ENCODE measurements around the gene INTS11.

Gene INTS11

DNA sequence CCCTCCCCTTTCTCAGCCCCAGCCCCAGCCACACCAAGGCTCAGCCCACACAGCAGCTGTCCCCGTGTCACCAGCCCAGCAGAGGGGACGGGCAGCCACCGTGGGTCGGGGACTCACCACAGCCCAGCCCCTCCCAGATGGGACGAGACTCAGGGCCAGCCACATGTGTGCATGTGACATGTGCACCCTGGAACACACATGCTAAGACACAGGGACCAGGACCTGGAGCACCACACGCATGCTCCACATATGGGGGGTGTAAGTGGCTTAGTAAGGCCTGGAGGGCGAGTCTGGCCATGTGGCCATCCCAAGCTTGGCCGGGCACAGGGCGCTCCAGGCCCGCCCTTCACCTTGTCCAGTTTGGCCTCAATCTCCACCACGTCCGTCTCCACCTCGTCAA lies 20.7 kb downstream of the INTS11 start:
- Histone ChIP-seq H3K27ac (ENCODE audit: low read depth, low read length) (no peak overlapping the region), H3K27me3 (ENCODE audit: control insufficient read depth, insufficient read depth, low read length) (no peaks in the 10 kb centered on the region), H3K4me1 (ENCODE audit: control insufficient read depth, insufficient read depth, low read length) (peaks cover 22% of the 10 kb centered on the region), H3K36me3 (ENCODE audit: control insufficient read depth, insufficient read depth, low read length) (no peaks in the 10 kb centered on the region), H3K9ac (ENCODE audit: low read length) (no peak overlapping the region), H3K4me3 (ENCODE audit: low read length) (no peak overlapping the region)

DNA sequence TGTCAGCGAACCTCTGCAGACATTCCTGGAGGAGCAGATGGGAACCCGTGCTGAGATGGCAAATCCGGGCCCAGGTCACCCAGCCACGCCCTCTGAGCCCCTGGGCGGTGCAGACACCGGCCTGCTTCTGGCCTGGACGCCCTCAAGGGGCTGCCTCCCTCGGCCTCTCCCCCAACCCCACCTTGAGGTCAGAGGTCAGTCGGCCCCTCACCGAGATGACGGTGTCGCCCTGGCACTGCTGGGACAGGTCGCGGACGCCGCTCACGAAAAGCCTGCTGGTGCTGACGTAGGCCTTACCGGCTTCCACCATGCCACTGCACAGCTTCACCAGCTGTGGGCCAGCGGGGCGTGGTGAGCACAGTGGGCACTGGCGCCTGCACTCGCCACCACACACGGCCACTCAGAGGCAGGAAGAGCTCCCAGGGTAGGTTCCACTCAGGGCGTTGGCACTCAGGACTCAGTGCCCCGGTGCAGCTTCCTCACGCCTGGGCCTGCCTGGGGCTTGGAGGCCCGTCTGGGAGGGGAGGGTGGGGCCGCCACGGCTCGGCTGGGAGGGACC lies 21.4 kb downstream of the INTS11 start:
- Histone ChIP-seq H3K9ac (ENCODE audit: low read length) (no peak overlapping the region), H3K4me1 (ENCODE audit: control insufficient read depth, insufficient read depth, low read length) (peaks cover 22% of the 10 kb centered on the region), H3K4me3 (ENCODE audit: low read length) (no peak overlapping the region), H3K27ac (ENCODE audit: low read depth, low read length) (no peak overlapping the region), H3K36me3 (ENCODE audit: control insufficient read depth, insufficient read depth, low read length) (no peaks in the 10 kb centered on the region), H3K27me3 (ENCODE audit: control insufficient read depth, insufficient read depth, low read length) (no peaks in the 10 kb centered on the region)

DNA sequence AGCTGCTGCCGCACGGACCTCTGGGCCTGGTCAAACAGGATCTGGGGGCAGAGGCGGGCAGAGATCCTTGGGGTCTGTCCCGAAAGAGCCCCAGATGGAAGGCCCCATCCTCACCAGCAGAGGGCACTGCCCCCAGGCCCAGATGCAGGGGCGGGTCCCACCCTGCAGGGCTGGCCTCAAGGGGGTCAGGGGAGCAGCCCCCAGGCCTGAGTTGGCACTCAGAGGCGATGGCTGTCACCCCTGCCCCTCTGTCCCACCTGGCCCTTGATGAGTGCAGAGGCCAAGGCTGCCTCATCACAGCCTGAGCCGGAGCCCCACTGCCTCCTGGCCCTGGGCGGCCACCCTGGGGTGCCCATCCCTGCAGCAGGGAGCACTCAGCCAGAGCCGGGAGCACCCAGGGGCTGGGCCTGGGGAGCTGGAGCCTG lies 22.4 kb downstream of the INTS11 start:
- H3K4me1 ChIP-seq (ENCODE audit: control insufficient read depth, insufficient read depth, low read length), result peaks cover 22% of the 10 kb centered on the region

DNA sequence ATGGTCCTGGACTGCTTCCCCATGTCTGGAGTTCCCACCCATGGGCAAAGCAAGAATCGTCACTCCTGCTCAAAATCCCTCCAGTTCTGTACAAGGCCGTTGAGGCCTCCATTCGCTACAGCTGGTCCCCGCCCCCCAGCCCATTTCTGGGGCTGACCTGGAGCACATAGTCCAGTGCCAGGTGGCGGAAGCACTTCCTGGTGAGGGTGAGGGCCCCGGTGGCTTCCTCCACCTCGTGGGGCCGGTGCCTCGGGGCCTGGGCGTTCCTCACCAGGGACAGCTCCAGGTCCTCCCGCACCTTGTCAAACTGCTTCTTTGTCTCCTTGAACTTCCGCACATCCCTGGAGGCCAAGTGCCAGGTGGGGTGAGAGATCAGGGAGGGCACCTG lies 24.1 kb downstream of the INTS11 start:
- Histone ChIP-seq H3K36me3 (ENCODE audit: control insufficient read depth, insufficient read depth, low read length) (no peaks in the 10 kb centered on the region), H3K4me3 (ENCODE audit: low read length) (no peak overlapping the region), H3K27ac (ENCODE audit: low read depth, low read length) (no peak overlapping the region), H3K9ac (ENCODE audit: low read length) (no peak overlapping the region), H3K27me3 (ENCODE audit: control insufficient read depth, insufficient read depth, low read length) (no peaks in the 10 kb centered on the region), H3K4me1 (ENCODE audit: control insufficient read depth, insufficient read depth, low read length) (peaks cover 12% of the 10 kb centered on the region)

More for the DNA sequence above, 22.4 kb downstream of the INTS11 start:
- Histone ChIP-seq H3K9ac (ENCODE audit: low read length) (no peak overlapping the region), H3K36me3 (ENCODE audit: control insufficient read depth, insufficient read depth, low read length) (no peaks in the 10 kb centered on the region), H3K27ac (ENCODE audit: low read depth, low read length) (no peak overlapping the region), H3K27me3 (ENCODE audit: control insufficient read depth, insufficient read depth, low read length) (no peaks in the 10 kb centered on the region), H3K4me3 (ENCODE audit: low read length) (no peak overlapping the region)

DNA sequence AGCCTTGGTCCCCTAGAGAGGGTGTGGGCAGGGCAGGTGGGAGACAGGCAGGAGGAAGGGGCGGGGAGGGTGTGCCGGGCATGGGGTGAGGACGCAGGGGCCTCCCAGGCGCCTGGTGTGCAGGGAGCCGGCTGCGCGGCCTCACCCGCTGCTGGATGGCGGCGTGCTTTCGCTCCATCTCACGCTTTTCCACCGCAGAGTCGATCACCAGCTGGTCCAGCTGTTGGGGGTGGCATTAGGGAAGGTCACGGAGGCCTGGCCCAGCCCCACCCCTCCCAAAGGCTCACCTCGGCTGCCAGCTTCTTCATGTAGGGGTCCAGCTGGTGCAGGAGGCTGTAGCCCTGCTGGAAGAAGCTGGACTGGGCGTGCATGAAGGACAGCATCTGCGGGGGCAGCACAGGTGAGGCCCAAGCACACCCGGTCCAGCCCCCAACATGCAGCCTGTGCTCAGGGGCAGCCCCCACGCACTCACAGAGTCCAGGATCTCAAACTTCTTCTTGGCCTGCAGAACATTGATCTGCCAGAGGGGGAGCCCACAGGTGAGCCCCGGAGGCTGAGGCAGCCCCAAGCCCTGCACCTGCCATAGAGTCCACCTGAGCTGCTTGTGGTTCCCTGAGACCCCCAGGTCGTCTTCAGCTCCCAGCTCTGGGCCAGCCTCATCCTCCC lies 24.6 kb downstream of the INTS11 start:
- no peak overlapping the region for H3K4me3 ChIP-seq (ENCODE audit: low read length)
- H3K27ac ChIP-seq (ENCODE audit: low read depth, low read length), result no peak overlapping the region
- peaks cover 8% of the 10 kb centered on the region for H3K4me1 ChIP-seq (ENCODE audit: control insufficient read depth, insufficient read depth, low read length)
- H3K27me3 ChIP-seq (ENCODE audit: control insufficient read depth, insufficient read depth, low read length), result no peaks in the 10 kb centered on the region
- no peak overlapping the region for H3K9ac ChIP-seq (ENCODE audit: low read length)
- H3K36me3 ChIP-seq (ENCODE audit: control insufficient read depth, insufficient read depth, low read length), result no peaks in the 10 kb centered on the region

DNA sequence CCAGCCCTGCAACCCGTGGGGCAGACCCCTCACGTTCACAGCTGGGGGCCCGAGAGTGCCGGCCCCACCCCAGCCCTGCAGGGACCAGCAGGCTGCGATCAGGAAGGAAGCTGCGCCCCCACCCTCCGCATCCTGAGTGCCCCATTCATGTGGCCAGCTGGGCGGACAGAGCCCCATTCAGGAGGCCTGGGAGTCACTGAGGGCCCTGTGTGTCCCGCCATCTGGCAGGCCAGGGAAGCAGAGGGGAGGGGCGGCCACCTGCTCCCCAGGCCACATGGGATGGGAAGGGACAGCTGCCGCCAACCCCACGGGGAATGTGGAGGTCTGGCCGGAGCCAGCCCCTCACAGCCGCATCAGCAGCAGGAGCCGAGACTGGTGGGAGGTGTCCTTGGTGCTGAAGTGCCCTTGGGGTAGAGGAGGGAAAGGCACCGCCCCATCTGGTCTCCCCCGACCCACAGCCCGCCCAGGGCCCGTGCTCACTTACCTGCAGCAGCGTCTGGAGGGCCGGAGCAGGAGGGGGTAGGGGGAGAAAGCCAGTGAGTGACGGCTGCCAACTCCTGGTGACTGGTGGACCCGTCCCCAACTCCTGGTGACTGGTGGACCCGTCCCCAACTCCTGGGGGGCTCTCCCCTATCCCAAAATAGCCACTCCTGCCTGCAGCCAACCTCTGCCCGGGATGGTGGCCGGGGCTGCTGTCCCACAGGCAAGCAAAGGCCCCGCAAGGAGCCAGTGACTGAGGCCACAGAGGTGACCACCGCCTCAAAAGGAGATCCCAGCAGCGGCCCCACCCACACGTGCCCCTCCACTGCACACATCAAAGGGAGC lies 25.4 kb downstream of the INTS11 start:
- H3K4me3 ChIP-seq (ENCODE audit: low read length), result no peak overlapping the region
- H3K9ac ChIP-seq (ENCODE audit: low read length), result no peak overlapping the region
- H3K27ac ChIP-seq (ENCODE audit: low read depth, low read length), result no peak overlapping the region
- H3K4me1 ChIP-seq (ENCODE audit: control insufficient read depth, insufficient read depth, low read length), result peaks cover 3% of the 10 kb centered on the region
- no peaks in the 10 kb centered on the region for H3K36me3 ChIP-seq (ENCODE audit: control insufficient read depth, insufficient read depth, low read length)
- no peaks in the 10 kb centered on the region for H3K27me3 ChIP-seq (ENCODE audit: control insufficient read depth, insufficient read depth, low read length)

DNA sequence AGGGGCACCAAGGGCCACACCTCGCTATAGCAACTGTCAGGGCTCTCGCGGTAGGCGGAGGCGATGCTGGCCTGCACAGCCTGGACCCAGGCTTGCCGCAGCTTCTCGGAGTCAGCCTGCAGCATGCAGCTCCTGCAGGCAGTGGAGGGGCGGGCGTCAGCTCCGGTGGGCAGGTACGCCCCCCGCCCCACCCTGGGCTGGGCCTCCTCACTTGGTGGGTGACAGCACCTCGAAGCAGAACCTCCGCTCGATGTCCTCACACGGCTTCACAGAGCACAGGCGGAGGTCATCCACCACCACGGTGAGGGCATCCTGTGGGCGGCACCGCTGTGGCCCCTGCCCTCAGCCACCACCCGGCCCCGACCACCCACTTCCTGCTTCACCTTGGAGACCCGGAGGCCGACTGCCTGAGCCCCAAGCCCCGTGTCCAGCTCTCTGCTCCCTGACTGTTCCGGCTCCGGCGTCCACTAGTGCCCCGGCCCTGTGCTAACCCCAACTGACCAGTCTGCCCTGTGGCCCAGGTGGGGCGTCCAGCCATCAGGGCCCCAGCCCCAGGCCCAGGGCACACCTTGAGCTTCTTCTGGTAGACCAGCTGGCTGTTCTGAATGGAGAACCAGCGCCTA lies 26.5 kb downstream of the INTS11 start:
- Histone ChIP-seq H3K4me3 (ENCODE audit: low read length) (no peak overlapping the region), H3K27me3 (ENCODE audit: control insufficient read depth, insufficient read depth, low read length) (no peaks in the 10 kb centered on the region), H3K9ac (ENCODE audit: low read length) (no peak overlapping the region), H3K4me1 (ENCODE audit: control insufficient read depth, insufficient read depth, low read length) (no peaks in the 10 kb centered on the region), H3K36me3 (ENCODE audit: control insufficient read depth, insufficient read depth, low read length) (no peaks in the 10 kb centered on the region), H3K27ac (ENCODE audit: low read depth, low read length) (no peak overlapping the region)

DNA sequence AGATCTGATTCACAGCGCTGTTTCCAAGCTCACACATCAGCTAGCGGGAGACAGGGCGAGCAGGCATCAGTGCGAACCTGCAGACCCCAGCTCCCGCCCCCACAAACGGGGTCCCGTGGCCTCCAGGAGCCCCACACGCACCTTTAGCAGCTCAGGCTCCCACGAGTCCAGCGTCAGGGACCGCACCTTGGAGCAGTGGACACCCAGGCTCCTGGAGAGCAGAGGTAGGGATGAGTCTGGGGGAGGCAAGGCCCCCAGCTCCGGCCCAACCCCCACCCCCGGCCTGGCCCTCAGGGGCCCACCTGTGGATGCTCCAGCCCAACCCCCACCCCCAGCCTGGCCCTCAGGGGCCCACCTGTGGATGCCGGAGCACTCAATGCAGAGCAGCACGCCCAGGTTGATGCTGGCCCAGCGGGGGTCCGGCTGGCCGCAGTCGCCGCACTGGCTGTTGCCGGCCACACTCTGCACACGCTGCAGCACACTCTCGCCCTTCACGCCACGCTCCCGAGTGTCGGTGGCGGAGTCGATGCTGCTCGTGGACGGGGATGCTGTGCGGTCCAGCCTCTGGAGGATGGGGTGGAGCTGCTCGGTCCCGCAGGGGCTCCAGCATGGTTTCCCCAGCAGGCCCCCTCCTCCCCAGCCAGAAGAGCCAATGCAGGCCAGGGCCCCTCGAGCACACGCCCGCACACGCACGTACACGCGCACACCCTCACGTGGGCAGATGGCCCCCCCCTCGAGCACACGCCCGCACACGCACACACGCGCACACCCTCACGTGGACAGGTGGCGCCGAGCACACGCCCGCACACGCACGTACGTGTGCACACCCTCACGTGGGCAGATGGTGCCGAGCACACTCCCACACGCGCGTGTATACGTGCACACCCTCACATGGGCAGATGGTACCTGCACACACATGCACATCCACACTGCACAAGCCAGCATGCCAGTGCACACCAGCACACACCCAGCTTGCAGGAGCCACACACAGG lies 28.1 kb downstream of the INTS11 start:
- H3K36me3 ChIP-seq (ENCODE audit: control insufficient read depth, insufficient read depth, low read length), result no peaks in the 10 kb centered on the region

DNA sequence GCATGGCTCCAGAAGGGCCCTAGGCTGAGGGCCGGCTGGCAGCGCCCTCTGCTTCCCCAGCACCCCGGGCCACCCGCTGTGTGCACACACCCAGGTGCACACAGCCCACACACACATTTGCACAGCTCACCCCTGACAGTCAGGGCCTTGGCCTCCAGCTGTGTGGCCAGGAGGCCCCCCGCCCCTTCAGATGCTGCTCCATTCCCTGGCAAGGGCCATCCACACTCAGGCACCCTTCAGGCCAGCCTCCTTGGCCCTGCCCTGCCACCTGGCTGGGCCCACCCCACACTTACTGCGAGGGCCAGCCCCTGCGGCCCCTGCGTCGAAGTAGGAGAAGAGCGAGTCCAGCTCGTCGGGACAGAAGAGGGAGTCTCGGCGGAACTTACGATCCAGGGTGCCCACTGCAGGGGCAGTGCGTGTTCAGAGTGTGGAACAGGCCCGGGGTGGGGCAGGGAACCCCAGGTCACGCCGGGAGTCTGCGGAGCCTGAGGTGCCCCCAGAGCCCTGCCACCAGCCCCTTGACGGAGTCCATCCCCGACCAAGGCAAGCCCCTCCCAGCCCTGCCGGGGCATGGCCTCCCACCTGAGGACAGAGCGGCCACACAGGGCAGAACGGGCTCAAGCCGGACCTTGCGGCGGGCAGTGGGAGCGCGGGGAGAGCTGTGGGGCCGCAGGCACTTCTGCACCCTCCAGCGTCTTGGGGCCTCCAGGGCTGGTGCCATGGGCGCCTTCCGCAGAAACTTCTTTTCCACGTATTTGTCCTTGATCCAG lies 29.1 kb downstream of the INTS11 start:
- Histone ChIP-seq H3K4me3 (ENCODE audit: low read length) (no peak overlapping the region), H3K4me1 (ENCODE audit: control insufficient read depth, insufficient read depth, low read length) (no peaks in the 10 kb centered on the region), H3K27me3 (ENCODE audit: control insufficient read depth, insufficient read depth, low read length) (no peaks in the 10 kb centered on the region), H3K27ac (ENCODE audit: low read depth, low read length) (no peak overlapping the region), H3K9ac (ENCODE audit: low read length) (no peak overlapping the region), H3K36me3 (ENCODE audit: control insufficient read depth, insufficient read depth, low read length) (no peaks in the 10 kb centered on the region)

More for the DNA sequence above, 28.1 kb downstream of the INTS11 start:
- no peak overlapping the region for H3K27ac ChIP-seq (ENCODE audit: low read depth, low read length)
- no peaks in the 10 kb centered on the region for H3K27me3 ChIP-seq (ENCODE audit: control insufficient read depth, insufficient read depth, low read length)
- no peaks in the 10 kb centered on the region for H3K4me1 ChIP-seq (ENCODE audit: control insufficient read depth, insufficient read depth, low read length)
- H3K9ac ChIP-seq (ENCODE audit: low read length), result no peak overlapping the region
- no peak overlapping the region for H3K4me3 ChIP-seq (ENCODE audit: low read length)

DNA sequence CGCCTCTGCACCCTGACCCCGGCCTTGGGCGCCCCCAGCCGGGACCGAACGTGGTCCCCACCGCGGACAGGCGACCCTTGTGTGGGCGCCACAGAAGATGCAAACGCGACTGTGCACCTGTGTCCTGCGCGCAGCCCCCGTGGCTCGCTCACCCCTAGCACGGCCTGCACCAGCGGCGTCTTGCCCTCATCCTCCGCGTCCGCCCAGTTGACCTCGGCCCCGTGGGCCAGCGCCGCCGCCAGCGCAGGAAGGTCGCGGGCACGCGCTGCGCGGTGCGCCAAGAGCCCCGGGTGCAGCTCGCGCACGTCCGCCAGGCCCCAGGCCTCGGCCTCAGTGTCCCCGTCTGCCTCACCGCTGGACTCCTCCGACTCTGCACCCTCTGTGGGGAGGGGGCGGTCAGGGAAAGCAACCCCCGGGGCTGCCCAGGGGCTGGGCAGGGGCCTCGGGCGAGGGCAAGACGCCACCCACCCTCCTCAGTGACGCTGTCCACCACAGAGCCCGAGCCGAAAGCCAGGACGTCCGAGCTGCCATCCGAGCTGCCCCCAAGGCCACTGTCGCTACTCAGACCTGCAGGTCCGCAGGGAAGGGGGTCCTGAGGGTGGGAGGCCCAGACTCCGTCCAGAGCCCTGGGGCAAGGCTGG lies 30.1 kb downstream of the INTS11 start:
- Histone ChIP-seq H3K27ac (ENCODE audit: low read depth, low read length) (no peak overlapping the region), H3K27me3 (ENCODE audit: control insufficient read depth, insufficient read depth, low read length) (no peaks in the 10 kb centered on the region), H3K4me3 (ENCODE audit: low read length) (no peak overlapping the region), H3K4me1 (ENCODE audit: control insufficient read depth, insufficient read depth, low read length) (no peaks in the 10 kb centered on the region), H3K36me3 (ENCODE audit: control insufficient read depth, insufficient read depth, low read length) (no peaks in the 10 kb centered on the region), H3K9ac (ENCODE audit: low read length) (no peak overlapping the region)

Data from rectal smooth muscle tissue (tissue), 1 donor.